ENCODE data around the gene SLC22A14. TPM values are rescaled to one million over a fixed set of nuclear protein-coding genes. Genes with fewer than 3 reads are reported as not detected.

Gene SLC22A14
- total and polyA plus RNA-seq, 2 donors (not counting 1 experiment from before 2014, with no cell fraction given), result not detected

DNA sequence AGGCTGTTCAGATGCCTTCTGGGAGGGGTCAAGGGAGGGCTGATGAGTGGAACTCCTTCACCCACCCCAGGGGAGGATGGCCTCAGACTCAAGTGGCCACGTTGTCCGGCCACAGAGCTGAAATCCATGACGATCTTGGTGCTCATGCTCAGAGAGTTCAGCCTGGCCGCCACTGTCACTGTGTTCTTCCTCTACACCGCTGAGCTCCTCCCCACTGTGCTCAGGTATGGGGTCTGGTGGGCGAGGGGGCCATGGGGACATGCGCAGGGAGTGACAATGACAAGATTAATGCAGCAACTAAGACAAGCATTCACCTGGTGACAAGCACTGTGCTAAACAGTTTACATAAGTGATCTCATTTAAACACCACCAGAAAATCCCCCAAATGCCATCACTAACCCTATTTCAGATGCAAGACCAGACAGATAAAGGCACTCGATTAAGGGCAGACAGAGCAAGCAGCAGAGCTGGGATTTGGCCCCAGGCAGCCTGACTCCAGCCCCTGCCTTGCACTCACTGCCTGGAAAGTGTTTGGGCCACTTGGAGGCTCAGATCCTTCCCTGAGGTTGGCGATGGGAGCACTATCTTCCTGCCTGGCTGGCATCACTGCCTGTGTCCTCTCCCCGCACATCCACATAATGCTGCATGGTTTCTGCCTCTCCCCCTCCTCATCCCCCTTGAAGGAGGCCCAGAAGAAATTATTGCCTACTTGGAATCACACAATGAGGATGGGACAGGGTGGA is 33.6 kb downstream of the SLC22A14 start:
- Histone ChIP-seq H3K27me3 (replicated peaks in 1 of 4; ENCODE audit: control extremely low read depth in 1 of 4, control insufficient read depth in 3 of 4, insufficient read depth in 4 of 4, low read length in 3 of 4) (no peaks in the 10 kb centered on the region), H3K27ac (ENCODE audit: low read length in 2 of 2) (no peak overlapping the region), H3K4me1 (ENCODE audit: control insufficient read depth in 2 of 2, insufficient read depth in 2 of 2, low read length in 2 of 2) (no peaks in the 10 kb centered on the region), H3K4me3 (ENCODE audit: control extremely low read depth in 1 of 5, extremely low read depth in 1 of 5, insufficient read depth in 1 of 5, low read depth in 2 of 5, low read length in 4 of 5) (no peak overlapping the region), H3K9me3 (ENCODE audit: control extremely low read depth in 1 of 3, control insufficient read depth in 2 of 3, insufficient read depth in 1 of 3, low read length in 2 of 3) (no peaks in the 10 kb centered on the region), H2AFZ (ENCODE audit: insufficient read depth, low read depth, low read length, poor library complexity, severe bottlenecking) (no peak overlapping the region), H3K4me2 (replicated peaks; ENCODE audit: low read depth, low read length, poor library complexity, severe bottlenecking) (no peak overlapping the region), H3K79me2 (ENCODE audit: control insufficient read depth, insufficient read depth, low read length) (no peaks in the 10 kb centered on the region), H3K9ac (ENCODE audit: low read length) (no peak overlapping the region), H4K20me1 (ENCODE audit: control insufficient read depth, insufficient read depth, low read length, poor library complexity, severe bottlenecking) (no peaks in the 10 kb centered on the region), H3K36me3 (replicated peaks in 1 of 2; ENCODE audit: control extremely low read depth in 1 of 2, control insufficient read depth in 1 of 2, extremely low read depth in 1 of 2, insufficient read depth in 2 of 2, low read length in 1 of 2) (no peaks in the 10 kb centered on the region)
- ATAC-seq (ENCODE audit: low read depth) (no peak), DNase-seq (no peak)
- Mint-ChIP-seq H3K27ac (no peak overlapping the region), H3K27me3 (peaks cover 14% of the 10 kb centered on the region), H3K4me3 (no peak overlapping the region), H3K9me3 (ENCODE audit: insufficient read depth) (no peaks in the 10 kb centered on the region), H3K4me1 (no peaks in the 10 kb centered on the region)
- intact Hi-C loops (cut with micrococcal nuclease), result no loop called here
- CTCF ChIA-PET, result no interaction called here
- POLR2A ChIA-PET, result no interaction called here
- WGBS (ENCODE audit: insufficient coverage), result 94% methylated on average over 10 of the region's 10 CpGs
- TF ChIP-seq EZH2 (IDR thresholded peaks at IDR 0.05; ENCODE audit: borderline replicate concordance, insufficient read depth, low read depth, low read length, poor library complexity, severe bottlenecking) (no peak), CTCF (IDR thresholded peaks at IDR 0.05) (no peak)

DNA sequence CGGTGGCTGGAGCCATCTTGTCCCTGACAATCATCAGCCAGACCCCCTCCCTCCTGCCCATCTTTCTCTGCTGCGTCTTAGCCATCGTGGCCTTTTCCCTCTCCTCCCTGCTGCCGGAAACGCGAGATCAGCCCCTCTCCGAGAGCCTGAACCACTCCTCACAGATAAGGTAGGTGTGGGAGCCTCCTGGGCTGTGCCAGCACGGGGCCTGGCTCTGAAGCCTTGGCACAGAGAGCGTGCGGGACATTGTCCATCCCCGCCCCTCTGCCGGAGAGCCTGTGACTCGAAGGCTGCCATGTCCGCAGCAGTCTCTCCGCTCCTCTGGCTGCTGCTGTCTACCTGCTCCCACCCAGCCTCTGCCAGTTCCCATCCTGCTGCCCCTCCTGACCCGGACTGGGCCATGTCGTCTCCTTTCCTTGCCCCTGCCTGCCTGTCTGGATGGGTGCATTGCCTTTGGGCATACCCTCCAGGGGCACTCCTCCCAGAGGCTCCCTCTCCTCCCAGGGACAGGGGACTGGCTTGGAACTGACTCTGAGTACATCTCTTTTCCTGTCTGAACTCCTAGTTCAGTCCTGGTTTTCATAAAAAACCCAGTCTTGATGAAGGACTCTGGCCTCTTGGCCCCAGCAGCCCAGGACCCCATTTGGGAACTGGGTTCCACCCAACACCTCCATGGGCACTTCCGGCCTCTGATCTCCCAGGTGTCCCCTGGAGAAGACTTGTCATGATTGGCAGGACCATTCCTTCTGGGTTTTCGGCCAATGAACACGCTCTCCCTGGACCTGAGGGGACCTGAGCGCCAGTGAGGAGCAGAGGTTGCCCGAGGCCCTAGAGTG is 34.5 kb downstream of the SLC22A14 start:
- TF ChIP-seq CTCF (IDR thresholded peaks at IDR 0.05) (no peak), EZH2 (IDR thresholded peaks at IDR 0.05; ENCODE audit: borderline replicate concordance, insufficient read depth, low read depth, low read length, poor library complexity, severe bottlenecking) (no peak)
- H3K9me3 ChIP-seq (ENCODE audit: control extremely low read depth in 1 of 3, control insufficient read depth in 2 of 3, insufficient read depth in 1 of 3, low read length in 2 of 3), result no peaks in the 10 kb centered on the region
- no peaks in the 10 kb centered on the region for H3K4me1 ChIP-seq (ENCODE audit: control insufficient read depth in 2 of 2, insufficient read depth in 2 of 2, low read length in 2 of 2)
- intact Hi-C loops (cut with micrococcal nuclease), result no loop called here
- H2AFZ ChIP-seq (ENCODE audit: insufficient read depth, low read depth, low read length, poor library complexity, severe bottlenecking), result no peak overlapping the region
- no peaks in the 10 kb centered on the region for H4K20me1 ChIP-seq (ENCODE audit: control insufficient read depth, insufficient read depth, low read length, poor library complexity, severe bottlenecking)
- no peak overlapping the region for H3K4me2 ChIP-seq (replicated peaks; ENCODE audit: low read depth, low read length, poor library complexity, severe bottlenecking)
- Mint-ChIP-seq H3K27me3 (peaks cover 18% of the 10 kb centered on the region), H3K4me3 (no peak overlapping the region), H3K4me1 (no peaks in the 10 kb centered on the region), H3K27ac (no peak overlapping the region), H3K9me3 (ENCODE audit: insufficient read depth) (no peaks in the 10 kb centered on the region)
- H3K79me2 ChIP-seq (ENCODE audit: control insufficient read depth, insufficient read depth, low read length), result no peaks in the 10 kb centered on the region
- H3K9ac ChIP-seq (ENCODE audit: low read length), result no peak overlapping the region
- H3K4me3 ChIP-seq (ENCODE audit: control extremely low read depth in 1 of 5, extremely low read depth in 1 of 5, insufficient read depth in 1 of 5, low read depth in 2 of 5, low read length in 4 of 5), result no peak overlapping the region
- ChIA-PET CTCF (no interaction called here), POLR2A (no interaction called here)
- 92% methylated on average over 17 of the region's 22 CpGs for WGBS (ENCODE audit: insufficient coverage)
- no peaks in the 10 kb centered on the region for H3K36me3 ChIP-seq (replicated peaks in 1 of 2; ENCODE audit: control extremely low read depth in 1 of 2, control insufficient read depth in 1 of 2, extremely low read depth in 1 of 2, insufficient read depth in 2 of 2, low read length in 1 of 2)
- no peak overlapping the region for H3K27ac ChIP-seq (ENCODE audit: low read length in 2 of 2)
- no peaks in the 10 kb centered on the region for H3K27me3 ChIP-seq (replicated peaks in 1 of 4; ENCODE audit: control extremely low read depth in 1 of 4, control insufficient read depth in 3 of 4, insufficient read depth in 4 of 4, low read length in 3 of 4)
- ATAC-seq (ENCODE audit: low read depth) (no peak), DNase-seq (no peak)
